ENCODE data around the gene FKBP15. TPM values are rescaled to one million over a fixed set of nuclear protein-coding genes. Genes with fewer than 3 reads are reported as not detected.

Gene FKBP15
- total RNA-seq, 1 experiment from 2014 or later = 18.5 TPM

GRCh38 chr9:113181165-113181564 lies 39.9 kb downstream of the FKBP15 start:
- no peak overlapping the region for H3K4ac ChIP-seq (ENCODE audit: low read depth, low read length)
- TF ChIP-seq CTCF (conservative IDR thresholded peaks at IDR 0.05) = no peak
- Mint-ChIP-seq H3K27ac (no peak overlapping the region), H3K9me3 (no peaks in the 10 kb centered on the region), H3K4me1 (no peaks in the 10 kb centered on the region), H3K4me3 (no peak overlapping the region), H3K36me3 (ENCODE audit: insufficient read depth in 1 of 3, low read depth in 3 of 3) (peaks cover 13 to 72% (median 53%) of the 10 kb centered on the region in 3 experiments; a peak in 6 of 7 replicates), H3K27me3 (ENCODE audit: low read depth) (no peaks in the 10 kb centered on the region)
- no peak overlapping the region for H2AFZ ChIP-seq (ENCODE audit: low read length)
- no peak overlapping the region for H3K14ac ChIP-seq (ENCODE audit: insufficient read depth, low read length)
- no peak overlapping the region for H2BK12ac ChIP-seq (ENCODE audit: insufficient read length, low read depth, low read length)
- H2BK15ac ChIP-seq (ENCODE audit: low read depth, low read length) = no peak overlapping the region
- H4K5ac ChIP-seq (ENCODE audit: insufficient read length, low read depth, low read length) = no peak overlapping the region
- H3K27me3 ChIP-seq (ENCODE audit: insufficient read depth, low read length) = no peaks in the 10 kb centered on the region
- H4K20me1 ChIP-seq (ENCODE audit: control insufficient read depth, insufficient read depth, insufficient read length) = no peaks in the 10 kb centered on the region
- H3K79me1 ChIP-seq (ENCODE audit: insufficient read depth, low read depth, low read length, poor library complexity, severe bottlenecking) = no peaks in the 10 kb centered on the region
- no peak overlapping the region for H4K91ac ChIP-seq (ENCODE audit: insufficient read length, low read depth, low read length)
- no peaks in the 10 kb centered on the region for H3K23me2 ChIP-seq (ENCODE audit: insufficient read length, low read depth, low read length, poor library complexity, severe bottlenecking)
- no peak overlapping the region for H2AK5ac ChIP-seq (ENCODE audit: insufficient read length, low read length)
- no peak overlapping the region for H3K4me2 ChIP-seq (ENCODE audit: insufficient read depth, insufficient read length, low read length)
- H3K4me1 ChIP-seq (ENCODE audit: insufficient read depth, low read length) = no peaks in the 10 kb centered on the region
- DNase-seq = no peak
- no peak overlapping the region for H2BK120ac ChIP-seq (ENCODE audit: low read depth, low read length, poor library complexity, severe bottlenecking)
- no peak overlapping the region for H3T11ph ChIP-seq (ENCODE audit: low read length)
- H3K27ac ChIP-seq (ENCODE audit: insufficient read length, low read depth, low read length) = no peak overlapping the region
- no peak overlapping the region for H3K18ac ChIP-seq (ENCODE audit: insufficient read length, low read depth, low read length)
- no peak overlapping the region for H3K56ac ChIP-seq (ENCODE audit: insufficient read length, low read depth, low read length)
- no peak overlapping the region for H2BK20ac ChIP-seq (ENCODE audit: low read depth, low read length, poor library complexity, severe bottlenecking)
- H3K9me3 ChIP-seq (ENCODE audit: control insufficient read depth, low read depth, low read length) = no peaks in the 10 kb centered on the region
- H4K8ac ChIP-seq (replicated peaks; ENCODE audit: insufficient read length, low read depth, low read length) = no peak overlapping the region
- no peak overlapping the region for H2BK5ac ChIP-seq (ENCODE audit: insufficient read length, low read length)
- H3K9ac ChIP-seq (ENCODE audit: extremely low read depth, insufficient read length, low read length) = no peak overlapping the region
- no peaks in the 10 kb centered on the region for H3K79me2 ChIP-seq (ENCODE audit: insufficient read depth, low read length)
- no peak overlapping the region for H3K23ac ChIP-seq (ENCODE audit: insufficient read length, low read depth, low read length)
